NCI-H510A treated with DMSO at 0.1 percent for 48 hours (cell line): Measurements from ENCODE around the gene PRR5L.

Experiments
- DNase-seq: peaks from one replicate; lab custom pipeline; 2025; lab: John Stamatoyannopoulos, UW

Gene PRR5L

GRCh38 chr11:36432738-36433137 lies 136.7 kb downstream of the PRR5L start:
- no peak for DNase-seq

DNA sequence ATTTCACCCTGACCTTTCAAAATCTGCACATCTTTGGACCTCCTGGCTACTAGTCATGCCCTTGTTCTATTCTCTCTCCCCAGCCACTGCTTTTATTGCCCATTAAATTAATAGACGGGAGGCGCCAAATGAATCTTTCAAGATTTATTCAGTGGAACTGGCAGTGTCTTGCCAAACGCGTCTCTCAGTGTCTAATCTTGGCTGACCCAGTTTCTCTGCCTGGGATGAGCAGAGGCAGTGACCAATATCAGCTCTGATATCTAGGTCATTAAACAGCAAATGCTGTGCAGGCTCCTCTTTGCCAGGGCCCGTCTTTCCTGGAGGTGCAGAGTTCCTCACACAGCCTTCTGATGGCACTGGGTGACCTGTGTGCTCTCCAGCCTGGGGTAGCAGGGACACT lies 140.0 kb downstream of the PRR5L start:
- DNase-seq: no peak

GRCh38 chr11:36436589-36436988 lies 140.5 kb downstream of the PRR5L start:
- DNase-seq: no peak

DNA sequence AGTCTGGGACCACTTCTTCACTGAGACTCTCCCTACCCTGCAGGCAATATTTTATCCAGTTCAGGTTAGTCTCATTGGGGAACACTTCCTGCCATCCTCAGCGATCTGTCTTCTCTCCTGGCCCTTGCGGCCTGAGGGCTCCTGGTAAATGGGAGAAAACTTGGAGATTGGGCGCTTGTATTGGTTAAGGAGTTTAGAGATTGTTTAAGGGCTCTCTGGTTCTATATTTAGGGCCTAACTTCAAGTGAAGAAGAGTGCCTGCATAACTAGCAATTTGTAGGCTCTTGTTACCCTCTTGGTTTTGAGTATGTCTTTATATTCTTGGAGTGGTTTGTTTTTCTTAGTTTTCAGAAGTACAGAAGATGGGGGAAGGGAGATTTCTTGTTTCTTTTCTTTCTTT lies 141.3 kb downstream of the PRR5L start:
- DNase-seq: no peak

DNA sequence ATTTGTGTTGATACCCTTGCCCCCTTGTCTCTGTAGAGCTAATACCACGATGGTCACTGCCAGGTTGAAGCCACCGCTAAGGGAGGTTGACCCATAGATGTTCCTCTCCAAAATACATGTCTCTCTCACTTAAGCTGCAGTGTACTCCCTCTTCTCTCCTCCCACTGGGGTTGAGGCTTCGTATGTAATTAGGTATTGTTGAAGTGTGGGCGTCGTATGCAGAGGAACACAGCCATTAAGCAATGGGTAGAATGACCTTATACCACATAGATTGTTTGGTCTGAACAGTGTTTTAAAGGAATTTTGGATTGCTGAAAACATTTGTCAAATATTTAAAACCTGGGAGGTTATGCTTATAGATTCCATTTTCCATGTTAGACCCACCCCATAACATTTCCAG lies 142.0 kb downstream of the PRR5L start:
- no peak for DNase-seq

DNA sequence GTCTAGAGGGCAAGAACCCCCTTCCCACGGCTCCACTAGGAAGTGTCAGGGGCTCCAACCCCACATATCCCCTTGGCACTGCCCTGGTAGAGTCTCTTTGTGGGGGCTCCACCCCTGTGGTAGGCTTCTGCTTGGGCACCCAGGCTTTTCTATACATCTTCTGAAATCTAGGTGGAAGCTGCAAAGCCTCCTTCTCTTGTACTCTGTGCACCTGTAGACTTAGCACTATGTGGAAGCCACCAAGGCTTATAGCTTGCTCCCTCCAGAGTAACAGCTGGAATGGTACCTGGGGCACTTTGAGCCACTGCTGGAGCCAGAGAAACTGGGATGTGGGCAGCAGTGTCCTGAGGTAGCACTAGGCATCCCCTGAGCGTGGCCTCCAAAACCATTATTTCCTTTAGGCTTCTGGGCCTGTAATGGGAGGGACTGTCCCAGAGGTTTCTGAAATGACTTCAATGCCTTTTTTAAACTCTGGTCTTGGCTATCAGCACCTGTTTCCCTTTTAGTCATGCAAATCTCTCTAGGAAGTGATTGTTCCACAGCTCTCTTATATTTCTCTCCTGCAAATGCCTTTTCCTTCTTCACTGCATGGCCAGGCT lies 145.6 kb downstream of the PRR5L start:
- DNase-seq: no peak

DNA sequence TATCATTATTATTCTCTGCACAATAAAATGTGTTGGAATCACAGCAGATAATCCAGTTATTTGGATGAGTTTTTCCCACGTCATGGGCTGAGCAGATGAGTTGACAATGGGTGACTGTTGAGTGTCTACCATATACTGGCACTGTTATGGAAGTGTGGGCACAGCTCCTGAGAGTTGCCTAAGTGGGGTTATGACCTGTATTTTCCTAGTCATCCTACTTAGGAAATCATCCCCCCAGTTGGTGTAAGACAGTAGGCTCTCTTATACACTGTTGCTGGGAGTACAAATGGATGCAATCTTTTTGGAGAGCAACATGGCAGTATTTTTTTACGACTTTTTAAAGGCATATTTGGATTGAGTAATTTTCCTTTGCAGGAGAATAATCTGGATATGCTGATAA lies 147.6 kb downstream of the PRR5L start:
- DNase-seq: no peak

GRCh38 chr11:36446135-36446534 lies 150.0 kb downstream of the PRR5L start:
- no peak for DNase-seq

DNA sequence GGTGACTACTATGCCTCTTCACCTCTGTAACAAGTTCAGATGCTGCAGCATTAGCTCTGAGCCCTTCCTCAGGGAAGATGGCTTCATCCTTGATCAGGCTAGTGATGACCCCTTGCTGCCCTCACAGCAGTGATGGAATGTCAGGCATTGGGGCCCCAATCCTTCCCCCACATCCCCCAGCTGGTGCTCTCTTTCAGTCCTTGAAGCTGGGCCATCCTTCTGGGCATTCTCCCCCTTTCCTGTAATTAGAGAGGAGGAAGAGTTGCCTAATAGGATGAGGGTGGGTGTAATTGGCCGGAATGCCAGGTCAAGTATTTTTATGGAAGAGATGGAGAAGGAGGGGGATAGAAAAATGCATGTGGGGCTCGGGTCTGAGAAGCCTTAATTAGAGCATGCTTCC lies 151.4 kb downstream of the PRR5L start:
- no peak for DNase-seq

DNA sequence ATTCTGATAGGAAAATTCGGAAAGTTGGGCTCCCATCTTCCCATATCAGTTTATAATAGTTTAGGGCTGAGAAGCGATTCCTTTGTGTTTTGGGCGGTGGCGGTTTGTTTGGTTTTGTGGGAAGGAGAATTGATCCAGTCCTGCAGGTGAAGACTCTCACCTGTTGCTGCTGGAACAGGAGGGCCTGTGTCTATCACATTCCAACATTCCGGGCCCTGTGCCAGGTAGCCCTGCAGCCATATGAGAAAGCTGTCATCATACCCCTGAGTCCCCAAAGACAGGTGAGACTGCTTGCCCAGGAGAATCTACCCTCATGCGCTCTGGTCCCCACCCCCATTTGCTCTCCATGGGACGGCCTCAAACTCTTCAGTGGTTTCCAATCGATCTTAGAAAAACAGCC lies 151.9 kb downstream of the PRR5L start:
- DNase-seq: peak; percentile 28

GRCh38 chr11:36449561-36450096 lies 153.5 kb downstream of the PRR5L start:
- no peak for DNase-seq

- DNase-seq: no peak
Observed at GRCh38 chr11:36450110-36450572, 154.1 kb downstream of the PRR5L start.

GRCh38 chr11:36451045-36451444 lies 155.0 kb downstream of the PRR5L start:
- DNase-seq: no peak

- no peak for DNase-seq
Observed at GRCh38 chr11:36451681-36452080, 155.6 kb downstream of the PRR5L start.

- no peak for DNase-seq
Observed at GRCh38 chr11:36452236-36452940, 156.3 kb downstream of the PRR5L start.

- DNase-seq: no peak
Observed at GRCh38 chr11:36452961-36453360, 156.9 kb downstream of the PRR5L start.

- DNase-seq: peak; percentile 8
Observed at GRCh38 chr11:36453678-36454077, 157.6 kb downstream of the PRR5L start.

GRCh38 chr11:36454551-36454940 lies 158.5 kb downstream of the PRR5L start:
- DNase-seq: no peak

DNA sequence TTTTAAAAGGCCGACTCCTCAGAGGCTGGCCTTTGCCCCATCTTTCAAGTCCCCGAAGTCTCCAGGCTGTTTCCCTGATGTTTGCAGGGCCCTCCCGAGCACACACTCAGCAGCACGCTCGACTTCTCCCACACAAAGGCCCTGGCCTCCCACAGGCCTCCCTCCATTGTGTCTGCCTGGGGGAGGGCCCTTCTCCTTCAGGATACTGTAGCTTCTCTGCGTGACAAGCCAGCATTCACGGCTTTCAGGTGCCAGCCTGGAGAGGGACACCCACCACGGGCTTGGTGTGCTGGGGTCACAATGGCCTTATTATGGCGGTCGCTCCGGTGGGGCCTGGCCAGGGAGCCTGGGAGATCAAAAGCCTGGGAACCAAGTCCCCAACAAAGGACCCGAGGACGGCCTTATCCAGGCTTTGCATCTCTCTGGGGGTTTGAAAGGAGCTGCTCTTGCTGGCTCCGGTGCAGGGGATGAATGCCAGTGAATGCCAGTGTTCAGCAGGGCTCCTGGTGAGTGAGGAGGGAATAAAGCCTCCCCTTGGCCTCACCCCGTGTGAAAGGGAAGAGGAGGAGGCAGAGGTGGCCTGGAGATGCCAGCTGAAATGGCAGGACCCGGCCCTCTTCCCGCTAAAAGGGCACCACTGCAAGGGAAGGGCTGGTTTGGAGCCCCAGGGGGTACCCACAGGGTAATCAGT lies 159.0 kb downstream of the PRR5L start:
- DNase-seq: peak; percentile 20

- no peak for DNase-seq
Observed at GRCh38 chr11:36455658-36456111, 159.6 kb downstream of the PRR5L start.

- DNase-seq: no peak
Observed at GRCh38 chr11:36456156-36456555, 160.1 kb downstream of the PRR5L start.

GRCh38 chr11:36458129-36458915 lies 162.2 kb downstream of the PRR5L start:
- DNase-seq: peak; percentile 12
